T follicular helper cell (primary cell): Measurements from ENCODE around the gene SPATA31C1.
"Not testable (repeated sequence)": the region's sequence is repeated elsewhere in the genome, so short reads cannot be mapped to it uniquely, and the experiment has no call there.

Source experiments
- DNase-seq: peaks from one replicate; pipeline ENCODE4 v3.0.0-alpha.2; 2020; ENCODE audit warnings: low read depth

The SPATA31C1 gene

DNA sequence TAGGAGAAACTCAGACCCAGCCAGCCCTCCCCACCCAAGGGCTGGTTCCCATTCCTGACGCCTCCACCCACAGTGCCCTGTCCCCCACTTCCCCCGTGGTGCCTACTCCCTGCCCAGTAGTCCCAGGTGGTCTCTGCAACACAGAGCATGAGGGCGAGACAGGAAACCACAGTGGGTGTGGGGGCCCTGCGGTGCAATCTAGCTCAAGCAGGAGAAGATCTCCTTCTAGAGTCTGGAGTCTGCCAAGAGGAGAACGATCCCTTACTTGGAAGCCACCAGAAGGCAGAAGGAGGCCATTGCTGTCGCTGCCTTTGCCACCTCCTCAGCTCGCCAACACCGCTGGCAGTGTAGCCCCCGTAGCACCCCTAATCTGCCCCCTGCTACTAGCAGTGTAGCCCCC is 20.2 kb downstream of the SPATA31C1 start:
- DNase-seq = not testable (repeated sequence)

DNA sequence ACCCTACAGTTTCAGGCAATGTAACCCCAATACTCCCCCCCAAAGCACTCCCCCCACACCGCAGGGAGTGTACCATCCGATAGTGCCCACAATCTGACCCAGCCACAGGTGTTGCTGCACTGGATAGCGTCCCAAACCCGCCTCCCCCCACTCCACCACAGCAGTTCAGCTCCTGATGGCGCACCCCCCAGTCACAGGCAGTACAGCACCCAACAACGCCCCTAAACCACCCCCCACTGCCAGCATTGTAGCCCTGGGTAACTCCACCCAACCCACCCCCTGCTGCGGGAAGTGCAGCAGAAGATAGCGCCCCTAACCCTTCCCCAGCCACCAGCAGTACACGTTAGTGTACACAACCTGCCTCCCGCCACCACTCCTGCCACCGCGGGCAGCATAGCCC is 20.6 kb downstream of the SPATA31C1 start:
- not testable (repeated sequence) for DNase-seq

DNA sequence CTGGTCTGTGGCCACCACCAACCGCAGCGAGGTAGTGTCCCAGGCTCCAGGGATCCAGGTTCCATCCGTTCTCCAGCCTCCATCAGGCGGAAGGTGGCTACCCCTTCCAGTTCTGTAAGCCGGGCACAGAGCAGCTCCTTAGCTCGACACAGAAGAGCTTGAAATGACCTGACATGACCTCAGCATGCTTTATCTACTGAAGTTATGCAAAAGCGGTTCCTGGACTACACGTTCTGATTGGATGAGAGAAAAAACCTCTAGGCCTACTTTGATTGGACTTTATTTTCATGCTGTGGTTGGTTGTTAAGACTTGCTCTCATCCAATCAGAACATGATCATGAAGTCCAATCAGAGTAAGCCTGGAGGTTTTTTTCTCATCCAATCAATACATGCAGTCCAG is 21.3 kb downstream of the SPATA31C1 start:
- DNase-seq = not testable (repeated sequence)

DNA sequence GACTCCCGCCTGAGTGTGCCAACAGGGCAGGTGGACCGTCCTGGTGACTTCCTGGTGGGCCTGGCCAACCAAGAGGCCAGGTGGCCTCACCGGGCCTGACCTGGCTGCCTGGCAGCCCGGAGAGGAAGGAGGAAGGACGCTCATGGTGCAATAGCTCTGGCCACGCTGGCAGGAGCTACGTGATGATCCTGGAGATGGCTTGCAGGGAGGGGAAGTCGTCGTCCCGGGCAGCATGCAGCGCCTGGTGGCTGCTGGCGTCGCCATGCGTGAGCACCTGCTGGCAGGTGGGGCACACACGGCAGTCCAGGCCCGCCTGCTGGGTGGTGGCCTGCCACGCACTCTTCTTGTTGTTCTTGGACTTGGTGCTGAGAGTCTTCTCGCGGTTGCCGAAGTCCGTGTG is 26.3 kb downstream of the SPATA31C1 start:
- no peak for DNase-seq

DNA sequence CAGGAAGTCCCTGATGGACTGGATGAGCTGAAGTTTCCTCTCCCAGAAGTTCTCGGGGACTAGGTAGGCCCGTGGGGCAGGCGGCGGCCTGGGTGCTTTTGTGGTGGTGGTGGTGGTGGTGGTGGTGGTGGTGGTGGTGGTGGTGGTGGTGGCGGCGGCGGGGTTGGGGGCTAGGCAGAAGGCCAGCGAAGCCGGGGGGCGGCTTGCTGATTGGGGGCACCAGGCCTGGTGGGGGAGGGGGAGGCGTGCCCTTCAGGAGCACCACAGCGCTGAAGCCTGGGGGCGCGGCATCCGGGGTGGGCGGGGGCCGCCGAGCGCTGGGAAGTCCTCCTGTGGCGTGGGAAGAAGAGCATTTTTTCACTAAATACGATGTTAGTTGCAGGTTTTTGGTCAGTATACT is 26.9 kb downstream of the SPATA31C1 start:
- DNase-seq = no peak

DNA sequence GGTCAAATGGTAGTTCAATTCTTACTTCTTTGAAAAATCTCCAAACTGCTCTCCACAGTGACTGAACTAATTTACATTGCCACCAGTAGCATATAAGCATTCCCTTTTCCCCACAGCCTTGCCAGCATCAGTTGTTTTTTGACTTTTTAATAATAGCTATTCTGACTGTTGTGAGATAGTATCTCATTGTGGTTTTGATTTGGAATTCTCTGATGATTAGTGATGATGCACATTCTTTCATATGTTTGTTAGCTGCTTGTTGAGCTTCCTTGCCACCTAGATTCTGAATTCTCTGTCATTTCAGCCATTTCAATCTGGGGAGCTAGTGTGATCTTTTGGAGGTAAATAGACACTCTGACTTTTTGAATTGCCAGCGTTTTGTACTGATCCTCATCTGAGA is 32.5 kb downstream of the SPATA31C1 start:
- no peak for DNase-seq

DNA sequence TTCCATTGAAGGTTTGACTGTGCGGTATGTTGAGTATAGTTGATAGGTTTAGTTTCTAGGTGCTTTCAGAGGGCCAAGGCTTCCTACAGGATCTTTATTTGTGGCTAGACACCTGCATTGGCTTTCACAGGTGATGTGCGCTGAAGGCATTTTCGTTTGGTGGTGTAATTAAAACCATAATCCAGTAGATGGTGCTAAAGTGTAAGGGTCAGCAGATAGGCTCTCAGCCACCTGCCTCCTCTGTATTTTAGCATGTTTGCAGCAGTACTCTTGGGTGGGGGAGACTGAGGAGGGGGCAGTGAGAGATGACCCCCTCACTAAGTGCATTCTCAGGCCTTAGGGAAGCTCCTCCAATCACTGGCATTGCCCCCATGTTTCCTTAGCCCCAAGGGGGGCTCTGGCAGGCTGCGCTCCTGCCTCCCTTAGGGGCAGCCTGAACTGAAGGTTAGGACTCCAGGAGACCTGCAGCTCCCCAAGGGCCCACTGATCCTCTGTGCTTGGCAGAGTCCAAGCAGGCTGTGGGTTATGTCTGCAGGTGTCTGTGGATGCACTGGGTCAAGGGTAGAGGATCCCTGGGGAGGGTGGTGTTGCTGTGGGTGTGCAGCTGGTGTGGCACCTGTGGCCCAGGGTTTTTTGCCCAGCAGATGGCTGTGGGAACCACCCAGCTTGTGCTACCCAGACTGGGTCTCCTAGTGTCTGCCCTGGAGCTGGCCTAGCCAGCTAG is 33.2 kb downstream of the SPATA31C1 start:
- no peak for DNase-seq

DNA sequence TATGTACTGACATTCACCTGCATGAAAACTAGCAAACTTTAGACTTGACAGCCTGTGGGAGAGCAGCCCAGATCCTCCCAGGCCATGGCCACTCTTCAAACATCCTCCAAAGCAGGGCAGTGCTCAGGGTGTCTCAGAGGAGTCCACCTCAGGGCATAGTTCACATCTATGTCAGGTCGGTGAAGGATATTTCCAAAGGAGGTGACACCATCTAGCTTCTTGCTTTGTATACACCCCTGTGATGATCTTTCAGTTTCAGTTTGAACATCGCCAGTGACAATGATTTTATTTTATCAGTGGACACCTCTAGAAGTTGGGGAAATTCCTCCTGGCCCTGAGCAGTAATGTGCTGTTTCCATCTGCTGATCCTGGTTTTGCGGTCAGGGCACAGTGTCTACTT is 36.5 kb downstream of the SPATA31C1 start:
- no peak for DNase-seq

DNA sequence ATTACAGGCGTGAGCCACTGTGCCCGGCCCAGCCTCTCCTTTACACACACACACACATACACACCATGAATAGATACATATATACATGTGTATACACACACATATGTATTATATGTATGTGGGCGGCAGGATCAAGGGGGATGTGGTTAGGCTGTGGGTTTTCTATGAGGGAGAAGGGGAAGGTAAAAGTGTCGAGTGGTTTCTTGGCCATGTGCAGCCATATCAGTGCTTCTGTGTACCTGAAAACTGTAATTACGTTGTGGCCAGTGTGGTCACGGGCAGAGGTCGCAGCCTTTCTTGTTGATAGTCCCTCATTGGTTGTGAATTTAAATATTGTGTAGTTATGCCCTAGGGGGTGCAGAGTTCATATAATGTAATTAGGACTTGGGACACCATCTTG is 40.1 kb downstream of the SPATA31C1 start:
- DNase-seq = no peak

DNA sequence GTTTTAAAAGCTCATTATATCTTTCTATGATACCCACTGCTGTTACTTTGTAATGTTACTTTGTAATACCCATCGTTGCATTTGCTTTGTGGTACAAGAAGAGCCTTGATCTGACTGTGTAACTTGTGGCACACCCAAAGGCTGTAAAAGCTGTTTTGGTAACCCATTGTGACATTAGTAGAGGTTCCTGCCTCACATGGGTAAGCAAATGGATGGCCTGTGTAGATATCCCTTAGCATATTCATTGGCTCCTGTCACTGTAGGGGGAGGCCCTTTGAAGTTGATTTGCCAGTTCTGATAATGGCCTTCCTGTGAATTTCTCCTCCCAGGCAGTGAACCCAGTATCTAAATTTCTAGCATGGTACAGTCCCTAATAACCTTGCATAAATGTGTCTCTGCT is 40.8 kb downstream of the SPATA31C1 start:
- DNase-seq = no peak

DNA sequence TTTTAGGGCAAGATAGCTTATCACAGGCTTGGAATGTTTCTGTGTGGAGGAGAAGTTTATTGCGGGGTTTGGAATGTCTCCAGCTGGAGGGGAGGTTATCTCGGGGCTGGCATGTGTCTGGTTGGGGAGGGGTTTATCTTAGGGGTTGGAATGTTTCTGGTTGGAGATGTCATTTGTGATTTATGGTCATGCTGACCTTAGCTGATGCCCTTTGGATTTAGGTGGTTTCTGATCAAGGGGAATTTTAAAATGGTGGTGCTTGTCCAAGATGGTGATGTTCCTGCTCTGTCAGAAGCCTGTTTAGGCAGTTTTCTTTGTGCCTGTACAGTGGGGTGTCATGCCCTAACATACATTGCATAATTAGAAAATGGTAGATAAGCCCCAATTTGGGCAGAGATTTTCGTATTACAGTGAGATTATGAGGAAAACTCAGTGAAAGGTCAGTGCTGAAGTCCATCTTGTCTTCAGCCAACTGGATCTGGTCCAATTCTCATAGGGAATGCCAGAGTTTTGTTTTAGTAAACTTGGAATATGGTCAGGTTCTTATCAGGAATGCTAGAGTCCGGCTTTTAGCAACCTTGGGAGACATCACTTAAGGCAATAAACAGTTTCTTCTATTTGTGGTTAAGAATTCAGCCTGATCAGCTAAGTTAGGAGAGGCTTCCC is 42.3 kb downstream of the SPATA31C1 start:
- DNase-seq = no peak

DNA sequence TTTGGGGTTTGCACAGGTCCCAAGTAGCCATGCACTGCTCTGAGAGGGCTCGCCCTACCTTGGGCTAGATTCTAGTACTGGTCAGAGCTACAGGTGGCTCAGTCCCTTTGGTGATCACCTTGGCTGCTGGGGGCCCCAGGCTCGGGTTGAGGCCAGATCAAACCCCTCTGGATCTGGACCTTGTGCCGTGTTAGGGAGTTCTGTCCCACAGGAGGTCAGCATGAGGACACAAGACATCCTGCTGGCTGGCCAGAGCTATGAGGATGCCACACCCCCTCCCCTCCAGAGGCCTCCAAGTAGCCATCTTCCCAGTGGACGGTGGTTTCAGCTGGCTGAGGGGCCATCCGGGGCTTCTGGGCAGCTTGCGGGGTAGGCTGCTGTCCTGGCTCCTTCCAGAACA is 46.0 kb downstream of the SPATA31C1 start:
- DNase-seq = no peak

DNA sequence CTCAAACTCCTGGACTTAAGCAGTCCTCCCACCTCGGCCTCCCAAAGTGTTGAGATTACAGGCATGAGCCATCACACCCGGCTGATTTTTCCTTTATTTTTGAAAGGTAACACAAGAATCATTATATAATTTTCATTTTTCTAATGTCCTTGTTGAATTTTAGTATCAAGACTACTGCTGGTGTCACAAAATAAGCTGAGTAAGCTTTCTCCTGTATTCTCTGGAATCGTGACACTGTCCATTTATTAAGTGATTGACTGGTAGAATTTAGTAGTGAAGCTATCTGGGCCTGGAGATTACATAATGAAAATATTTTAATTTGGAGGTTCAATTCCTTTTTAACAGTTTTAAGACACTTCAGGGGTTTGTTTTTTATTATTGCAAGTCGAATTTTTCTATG is 47.1 kb downstream of the SPATA31C1 start:
- no peak for DNase-seq

DNA sequence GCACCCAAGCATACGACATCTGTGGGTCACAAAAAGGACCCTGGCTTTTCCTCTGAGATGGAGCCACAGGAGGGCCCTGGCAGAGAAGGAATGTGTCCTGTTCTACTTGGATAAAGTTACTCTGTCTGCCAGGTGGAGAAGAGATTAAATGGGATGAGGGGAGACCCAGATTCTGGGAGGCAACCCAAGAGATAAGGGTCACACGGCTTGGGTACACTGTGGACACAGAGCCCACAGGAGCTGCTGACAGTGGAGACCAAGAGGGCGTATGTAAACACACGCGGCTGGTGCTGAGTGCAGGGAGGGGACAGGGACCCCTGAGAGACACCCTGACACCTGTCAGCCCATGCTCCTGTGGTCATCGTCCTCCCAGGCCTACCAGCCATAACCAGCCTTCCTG is 50.4 kb downstream of the SPATA31C1 start:
- DNase-seq = no peak

DNA sequence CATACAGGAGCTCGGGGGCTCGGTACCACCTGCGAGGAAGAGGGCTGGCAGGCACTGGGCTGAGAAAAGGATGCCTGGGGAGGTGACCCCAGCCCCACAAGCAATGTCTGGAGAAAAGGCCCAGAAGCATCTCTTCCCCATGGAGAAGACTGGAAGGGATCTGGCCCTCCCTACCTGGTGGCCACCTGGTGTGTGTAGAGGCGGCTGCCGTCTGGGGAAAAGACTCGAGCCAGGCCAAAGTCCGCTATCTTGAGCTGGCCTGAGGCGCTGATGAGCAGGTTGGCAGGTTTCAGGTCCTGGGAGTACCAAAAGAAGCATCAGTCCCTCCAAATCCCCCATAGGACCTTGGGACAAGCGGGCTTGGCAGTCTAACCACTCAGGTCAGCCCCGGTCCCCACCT is 52.8 kb downstream of the SPATA31C1 start:
- DNase-seq = no peak

DNA sequence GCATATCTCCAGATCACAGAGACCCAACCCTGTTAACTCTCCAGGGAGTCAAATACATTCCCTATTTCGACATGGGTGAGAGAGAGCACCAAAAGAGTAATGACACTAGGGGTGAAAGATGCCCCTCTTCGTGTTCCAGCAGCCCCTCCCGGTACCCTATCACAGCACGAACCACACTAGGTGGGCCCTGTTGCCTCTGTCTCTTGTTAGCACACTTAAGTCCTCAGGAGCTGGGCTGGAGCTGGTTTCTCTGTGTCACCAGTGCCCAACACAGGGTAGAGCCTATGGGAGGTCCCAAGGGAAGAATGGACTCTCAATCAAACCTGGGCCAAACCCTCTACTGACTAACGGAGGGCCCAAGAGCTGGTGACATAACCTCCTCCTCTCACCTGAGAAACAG is 55.4 kb downstream of the SPATA31C1 start:
- no peak for DNase-seq
